ENCODE measurements around the gene AP2A2.

Gene AP2A2

DNA sequence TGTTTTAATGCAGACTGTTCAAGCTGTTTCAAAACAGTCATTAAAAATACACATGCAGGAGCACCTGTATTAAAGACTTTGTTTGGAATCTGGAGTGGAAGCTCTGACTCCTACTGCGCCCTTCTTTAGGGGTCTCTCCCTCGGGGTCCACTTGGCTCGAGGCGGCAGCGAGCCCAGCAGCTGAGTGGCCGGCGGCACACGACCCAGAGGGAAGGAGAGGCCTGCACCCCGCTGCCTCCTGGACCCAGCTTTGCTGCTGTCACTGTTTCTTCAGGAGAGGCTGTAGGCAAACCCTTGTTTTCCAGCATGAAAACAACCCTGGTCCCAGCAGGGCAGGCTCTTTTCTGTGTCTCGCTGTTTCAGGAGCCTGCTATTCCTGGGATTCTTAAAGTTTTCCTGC is 81.6 kb downstream of the AP2A2 start:
- no peak for TF ChIP-seq EZH2 (IDR thresholded peaks at IDR 0.05)
- no peak for TF ChIP-seq FOXP2 (optimal IDR thresholded peaks at IDR 0.05; ENCODE audit: control extremely low read depth, extremely low read length, insufficient read depth)
- TF ChIP-seq POLR2AphosphoS5 (IDR thresholded peaks at IDR 0.05; ENCODE audit: borderline replicate concordance, low read depth, low read length), result no peak
- Histone ChIP-seq H3K4me3 (no peak overlapping the region), H3K9me3 (ENCODE audit: low read depth, low read length) (no peaks in the 10 kb centered on the region), H3K9ac (ENCODE audit: insufficient read length) (no peak overlapping the region), H3K36me3 (ENCODE audit: insufficient read depth, low read length) (peaks cover 60% of the 10 kb centered on the region), H3K27ac (no peak overlapping the region)
- DNase-seq (ENCODE audit: low read depth, low spot score), result no peak

DNA sequence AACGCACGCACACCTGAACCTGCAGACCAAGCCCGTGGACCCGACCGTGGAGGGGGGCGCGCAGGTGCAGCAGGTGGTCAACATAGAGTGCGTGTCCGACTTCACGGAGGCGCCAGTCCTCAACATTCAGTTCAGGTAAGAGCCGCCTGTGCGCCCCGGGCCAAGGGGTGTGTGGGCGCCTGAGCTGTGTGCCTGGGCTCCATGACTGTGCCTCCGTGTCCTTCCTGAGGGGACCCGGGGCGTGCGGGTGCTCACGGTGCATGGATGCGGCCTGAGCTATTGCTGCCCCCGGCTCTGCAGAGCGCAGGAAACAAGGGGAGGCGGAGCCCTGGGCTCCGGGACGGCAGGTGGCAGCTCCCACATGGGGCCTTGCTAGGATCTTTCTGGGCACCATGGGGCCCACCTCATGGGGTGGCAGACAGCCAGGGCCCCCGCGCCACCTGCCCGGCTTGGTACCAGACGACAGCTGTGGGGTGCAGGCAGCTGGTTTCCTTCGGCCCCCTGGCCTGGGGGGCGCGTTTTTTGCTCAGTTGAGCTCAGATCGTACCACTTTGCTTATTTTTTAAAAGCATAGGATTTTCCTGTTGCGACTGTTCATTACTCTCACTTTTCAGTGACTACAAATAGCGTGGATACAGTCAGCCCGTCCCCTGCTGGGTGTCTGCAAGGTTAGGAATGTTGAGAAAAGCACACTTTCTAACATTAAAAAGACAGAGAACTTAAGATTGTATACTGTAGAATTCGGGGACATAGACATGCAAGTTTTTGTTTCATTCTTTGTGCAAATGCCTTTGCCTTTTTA is 82.5 kb downstream of the AP2A2 start:
- no peak for DNase-seq (ENCODE audit: low read depth, low spot score)
- Histone ChIP-seq H3K27ac (peak overlapping the region; percentile 60), H3K36me3 (ENCODE audit: insufficient read depth, low read length) (peaks cover 54% of the 10 kb centered on the region), H3K9ac (ENCODE audit: insufficient read length) (no peak overlapping the region), H3K4me3 (no peak overlapping the region), H3K9me3 (ENCODE audit: low read depth, low read length) (no peaks in the 10 kb centered on the region)
- TF ChIP-seq POLR2AphosphoS5 (IDR thresholded peaks at IDR 0.05; ENCODE audit: borderline replicate concordance, low read depth, low read length) (no peak), FOXP2 (optimal IDR thresholded peaks at IDR 0.05; ENCODE audit: control extremely low read depth, extremely low read length, insufficient read depth) (no peak), EZH2 (IDR thresholded peaks at IDR 0.05) (no peak)

DNA sequence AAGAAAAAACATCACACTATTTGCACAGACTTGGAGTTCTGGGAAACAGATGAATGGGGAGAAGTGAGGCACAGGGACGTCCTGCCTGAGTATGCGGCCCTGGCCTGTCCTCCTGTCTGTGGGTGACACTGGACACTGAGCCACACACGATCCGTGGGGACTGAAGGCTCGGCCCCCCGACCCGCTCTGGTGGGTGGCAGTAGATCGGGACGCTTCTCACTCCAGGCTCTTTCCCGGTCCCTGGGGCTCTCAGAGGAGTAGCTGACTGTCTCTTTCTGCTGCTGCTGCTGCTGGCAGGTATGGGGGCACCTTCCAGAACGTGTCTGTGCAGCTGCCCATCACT is 83.1 kb downstream of the AP2A2 start:
- Histone ChIP-seq H3K36me3 (ENCODE audit: insufficient read depth, low read length) (peaks cover 49% of the 10 kb centered on the region), H3K4me3 (no peak overlapping the region), H3K27ac (peak overlapping the region; percentile 60; the same call in 1 of the 2 replicates), H3K9ac (ENCODE audit: insufficient read length) (no peak overlapping the region), H3K9me3 (ENCODE audit: low read depth, low read length) (no peaks in the 10 kb centered on the region)
- TF ChIP-seq FOXP2 (optimal IDR thresholded peaks at IDR 0.05; ENCODE audit: control extremely low read depth, extremely low read length, insufficient read depth) (no peak), POLR2AphosphoS5 (IDR thresholded peaks at IDR 0.05; ENCODE audit: borderline replicate concordance, low read depth, low read length) (no peak), EZH2 (IDR thresholded peaks at IDR 0.05) (no peak)
- DNase-seq (ENCODE audit: low read depth, low spot score), result no peak

DNA sequence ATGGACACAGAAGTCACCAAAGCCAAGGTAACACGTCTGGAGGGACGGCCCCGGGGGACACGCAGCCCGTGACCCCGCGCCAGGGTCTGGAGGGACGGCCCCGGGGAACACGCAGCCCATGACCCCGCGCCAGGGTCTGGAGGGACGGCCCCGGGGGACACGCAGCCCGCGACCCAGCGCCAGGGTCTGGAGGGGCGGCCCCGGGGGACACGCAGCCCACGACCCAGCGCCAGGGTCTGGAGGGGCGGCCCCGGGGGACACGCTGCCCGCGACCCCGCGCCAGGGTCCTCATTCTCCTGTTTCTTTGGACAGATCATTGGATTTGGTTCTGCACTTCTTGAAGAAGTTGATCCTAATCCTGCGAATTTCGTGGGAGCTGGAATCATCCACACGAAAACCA is 83.7 kb downstream of the AP2A2 start:
- no peak overlapping the region for H3K4me3 ChIP-seq
- no peak for DNase-seq (ENCODE audit: low read depth, low spot score)
- H3K9ac ChIP-seq (ENCODE audit: insufficient read length), result no peak overlapping the region
- H3K9me3 ChIP-seq (ENCODE audit: low read depth, low read length), result no peaks in the 10 kb centered on the region
- peaks cover 46% of the 10 kb centered on the region for H3K36me3 ChIP-seq (ENCODE audit: insufficient read depth, low read length)
- TF ChIP-seq POLR2AphosphoS5 (IDR thresholded peaks at IDR 0.05; ENCODE audit: borderline replicate concordance, low read depth, low read length), result no peak
- TF ChIP-seq FOXP2 (optimal IDR thresholded peaks at IDR 0.05; ENCODE audit: control extremely low read depth, extremely low read length, insufficient read depth), result no peak
- TF ChIP-seq EZH2 (IDR thresholded peaks at IDR 0.05), result no peak
- no peak overlapping the region for H3K27ac ChIP-seq

DNA sequence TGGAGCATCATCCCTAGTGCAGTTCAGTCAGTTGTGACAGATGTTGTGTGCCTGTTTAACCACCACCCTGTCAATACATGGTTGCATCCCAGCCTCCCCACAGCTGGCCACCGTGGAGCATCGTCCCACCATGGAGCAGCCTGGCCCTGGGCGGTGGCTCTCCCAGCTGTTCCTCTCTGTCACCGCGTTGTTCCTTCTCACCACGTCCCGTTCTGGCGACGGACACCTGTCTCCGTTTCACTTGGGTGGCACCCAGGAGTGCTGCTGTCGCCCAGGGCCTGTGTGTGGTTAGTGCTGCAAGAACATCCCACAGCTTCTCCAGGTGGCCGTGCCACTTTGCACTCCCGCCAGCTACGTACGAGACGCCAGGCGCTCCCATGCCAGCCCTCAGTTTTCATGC is 84.3 kb downstream of the AP2A2 start:
- Histone ChIP-seq H3K27ac (no peak overlapping the region), H3K9me3 (ENCODE audit: low read depth, low read length) (no peaks in the 10 kb centered on the region), H3K9ac (ENCODE audit: insufficient read length) (no peak overlapping the region), H3K4me3 (no peak overlapping the region), H3K36me3 (ENCODE audit: insufficient read depth, low read length) (peaks cover 40% of the 10 kb centered on the region)
- DNase-seq (ENCODE audit: low read depth, low spot score), result no peak
- TF ChIP-seq FOXP2 (optimal IDR thresholded peaks at IDR 0.05; ENCODE audit: control extremely low read depth, extremely low read length, insufficient read depth), result no peak
- TF ChIP-seq POLR2AphosphoS5 (IDR thresholded peaks at IDR 0.05; ENCODE audit: borderline replicate concordance, low read depth, low read length), result no peak
- TF ChIP-seq EZH2 (IDR thresholded peaks at IDR 0.05), result no peak

DNA sequence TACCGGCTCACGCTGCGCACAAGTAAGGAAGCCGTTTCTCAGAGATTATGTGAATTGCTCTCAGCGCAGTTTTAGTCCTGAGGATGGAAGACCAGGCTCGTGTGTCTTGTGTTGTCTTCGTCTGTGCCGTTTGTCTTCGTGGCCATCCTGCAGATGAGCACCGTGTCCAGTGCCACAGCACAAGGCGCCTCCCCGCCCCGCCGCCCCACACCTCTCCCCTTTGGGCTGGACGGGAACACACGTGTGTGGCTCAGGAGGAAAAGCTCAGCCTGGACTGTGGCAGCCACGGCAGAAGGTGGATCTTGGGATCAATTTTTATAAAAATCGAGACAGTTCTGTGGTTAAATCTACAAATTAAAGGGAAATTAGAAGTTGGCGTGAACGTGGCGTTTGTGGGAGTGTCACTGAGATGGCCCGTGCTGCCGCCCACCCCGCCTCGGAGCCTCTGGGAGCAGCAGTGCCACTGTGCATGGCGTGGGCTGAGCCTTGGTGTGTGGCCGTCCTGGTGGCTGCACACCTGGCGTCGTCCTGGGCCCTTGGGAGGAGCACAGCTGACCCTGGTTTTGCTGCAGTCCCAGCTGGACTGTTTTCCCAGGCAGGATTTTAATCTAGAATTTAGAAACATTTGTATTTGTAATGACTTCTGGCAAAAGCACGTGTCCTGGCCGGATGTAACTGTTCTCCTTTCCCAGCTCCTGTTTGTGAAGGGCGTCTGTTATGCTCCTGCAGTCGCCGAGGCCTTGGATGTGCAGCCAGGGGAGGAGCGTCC is 85.1 kb downstream of the AP2A2 start:
- Histone ChIP-seq H3K27ac (no peak overlapping the region), H3K9me3 (ENCODE audit: low read depth, low read length) (no peaks in the 10 kb centered on the region), H3K36me3 (ENCODE audit: insufficient read depth, low read length) (peaks cover 37% of the 10 kb centered on the region; the same call in 1 of the 2 replicates)

DNA sequence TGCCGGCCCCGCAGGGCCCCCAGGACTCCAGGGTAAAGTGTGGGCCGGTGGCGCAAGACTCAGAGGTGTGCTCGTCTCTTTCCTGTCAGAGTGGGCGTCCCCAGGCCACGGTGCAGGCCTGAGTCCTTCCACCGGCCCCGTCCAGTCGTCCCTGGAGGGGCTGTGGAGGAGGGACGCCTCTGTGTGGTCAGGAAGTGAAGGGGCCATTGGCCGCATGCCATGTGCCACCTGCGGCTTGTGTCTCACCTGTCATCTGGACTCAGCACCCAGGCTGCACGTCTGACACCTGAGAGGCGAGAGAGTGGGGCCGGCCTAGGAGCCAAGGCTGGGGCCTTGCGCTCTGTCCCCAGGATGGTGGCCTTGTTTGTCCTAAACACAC is 85.6 kb downstream of the AP2A2 start:
- DNase-seq (ENCODE audit: low read depth, low spot score), result no peak
- H3K9me3 ChIP-seq (ENCODE audit: low read depth, low read length), result no peaks in the 10 kb centered on the region
- H3K9ac ChIP-seq (ENCODE audit: insufficient read length), result no peak overlapping the region
- TF ChIP-seq FOXP2 (optimal IDR thresholded peaks at IDR 0.05; ENCODE audit: control extremely low read depth, extremely low read length, insufficient read depth) (no peak), POLR2AphosphoS5 (IDR thresholded peaks at IDR 0.05; ENCODE audit: borderline replicate concordance, low read depth, low read length) (no peak), EZH2 (IDR thresholded peaks at IDR 0.05) (no peak)
- H3K27ac ChIP-seq, result no peak overlapping the region
- H3K4me3 ChIP-seq, result no peak overlapping the region
- H3K36me3 ChIP-seq (ENCODE audit: insufficient read depth, low read length), result peaks cover 37% of the 10 kb centered on the region; the same call in 1 of the 2 replicates

More for the DNA sequence above, 85.1 kb downstream of the AP2A2 start:
- H3K9ac ChIP-seq (ENCODE audit: insufficient read length), result no peak overlapping the region
- no peak overlapping the region for H3K4me3 ChIP-seq
- DNase-seq (ENCODE audit: low read depth, low spot score), result no peak
- no peak for TF ChIP-seq EZH2 (IDR thresholded peaks at IDR 0.05)
- no peak for TF ChIP-seq FOXP2 (optimal IDR thresholded peaks at IDR 0.05; ENCODE audit: control extremely low read depth, extremely low read length, insufficient read depth)
- no peak for TF ChIP-seq POLR2AphosphoS5 (IDR thresholded peaks at IDR 0.05; ENCODE audit: borderline replicate concordance, low read depth, low read length)

DNA sequence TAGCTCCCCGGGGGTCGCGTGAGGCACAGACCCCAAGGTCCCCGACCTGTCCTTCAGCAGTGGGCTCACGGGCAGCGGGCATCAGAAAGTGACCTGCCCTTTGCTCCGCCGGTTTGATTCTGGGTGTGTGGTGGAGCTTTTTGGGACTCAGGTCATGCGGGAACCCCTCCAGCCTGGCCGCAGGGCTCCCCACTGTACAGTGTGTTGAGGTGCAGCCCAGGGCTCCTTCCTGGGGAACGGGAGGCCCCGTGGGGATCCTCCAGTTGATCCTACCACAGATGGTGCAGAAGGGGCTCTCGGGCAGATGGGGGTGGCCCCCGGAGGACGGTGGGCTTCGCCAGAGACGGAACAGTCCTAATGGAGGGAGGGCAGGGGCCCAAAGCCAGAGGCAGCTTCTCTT is 86.6 kb downstream of the AP2A2 start:
- no peak overlapping the region for H3K4me3 ChIP-seq
- TF ChIP-seq FOXP2 (optimal IDR thresholded peaks at IDR 0.05; ENCODE audit: control extremely low read depth, extremely low read length, insufficient read depth), result no peak
- no peak for TF ChIP-seq EZH2 (IDR thresholded peaks at IDR 0.05)
- TF ChIP-seq POLR2AphosphoS5 (IDR thresholded peaks at IDR 0.05; ENCODE audit: borderline replicate concordance, low read depth, low read length), result no peak
- H3K27ac ChIP-seq, result no peak overlapping the region
- no peak for DNase-seq (ENCODE audit: low read depth, low spot score)
- H3K36me3 ChIP-seq (ENCODE audit: insufficient read depth, low read length), result peaks cover 33% of the 10 kb centered on the region; the same call in 1 of the 2 replicates
- H3K9me3 ChIP-seq (ENCODE audit: low read depth, low read length), result no peaks in the 10 kb centered on the region
- H3K9ac ChIP-seq (ENCODE audit: insufficient read length), result no peak overlapping the region

Data from SK-N-MC (cell line).